ENCODE data around the gene KSR2. TPM values are rescaled to one million over a fixed set of nuclear protein-coding genes. Genes with fewer than 3 reads are reported as not detected.

Gene KSR2
- total RNA-seq, 1 donor from 2014 or later = 1.4 TPM

DNA sequence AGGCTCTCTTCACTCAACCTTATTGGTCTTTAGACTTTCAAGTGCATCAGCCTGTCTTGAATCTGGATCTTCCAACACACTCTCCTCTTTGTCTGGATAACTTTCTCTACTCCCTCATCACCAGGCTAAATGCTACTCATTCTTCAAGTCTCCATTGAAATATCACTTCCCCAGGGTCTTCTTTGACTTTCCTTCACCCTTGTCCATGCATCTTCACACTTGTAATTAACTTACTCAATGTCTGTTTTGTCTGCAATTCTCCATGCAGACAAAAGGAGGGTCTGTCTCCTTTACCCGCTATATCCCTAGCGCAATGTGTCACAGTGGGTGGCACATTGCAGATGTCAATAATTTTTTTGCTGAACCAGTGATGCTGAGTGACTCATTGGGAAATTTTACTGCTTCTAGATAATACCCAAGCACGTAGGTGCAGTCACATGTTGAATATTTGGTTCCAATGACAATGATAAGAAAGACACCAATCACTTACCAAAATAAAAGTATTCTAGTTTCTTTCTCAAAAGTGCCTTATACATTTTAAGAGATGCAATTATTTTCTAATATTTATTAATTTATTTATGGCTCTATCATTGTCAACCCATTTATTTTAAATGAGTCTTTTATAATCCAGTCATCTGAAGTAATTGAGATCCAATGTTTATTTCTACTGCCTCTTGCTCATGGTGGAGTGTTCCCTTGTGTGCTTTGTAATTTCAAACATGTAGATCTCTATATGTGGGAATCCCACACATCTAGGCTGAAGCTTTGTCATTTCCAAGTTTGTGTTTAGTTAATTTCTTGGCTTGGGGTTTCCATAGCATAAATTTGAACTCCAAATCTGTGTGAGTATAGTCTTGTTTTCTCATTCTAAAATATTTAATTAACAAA, 26.0 kb upstream of the KSR2 start:
- Histone ChIP-seq H3K36me3 (no peaks in the 10 kb centered on the region), H3K27me3 (no peaks in the 10 kb centered on the region), H3K4me1 (no peaks in the 10 kb centered on the region), H3K9me3 (no peaks in the 10 kb centered on the region), H3K27ac (no peak overlapping the region), H3K4me3 (no peak overlapping the region)
- ATAC-seq (no peak), DNase-seq (no peak)
- intact Hi-C loops (cut with DNase I) = no loop called here
- TF ChIP-seq, protein P1, sequence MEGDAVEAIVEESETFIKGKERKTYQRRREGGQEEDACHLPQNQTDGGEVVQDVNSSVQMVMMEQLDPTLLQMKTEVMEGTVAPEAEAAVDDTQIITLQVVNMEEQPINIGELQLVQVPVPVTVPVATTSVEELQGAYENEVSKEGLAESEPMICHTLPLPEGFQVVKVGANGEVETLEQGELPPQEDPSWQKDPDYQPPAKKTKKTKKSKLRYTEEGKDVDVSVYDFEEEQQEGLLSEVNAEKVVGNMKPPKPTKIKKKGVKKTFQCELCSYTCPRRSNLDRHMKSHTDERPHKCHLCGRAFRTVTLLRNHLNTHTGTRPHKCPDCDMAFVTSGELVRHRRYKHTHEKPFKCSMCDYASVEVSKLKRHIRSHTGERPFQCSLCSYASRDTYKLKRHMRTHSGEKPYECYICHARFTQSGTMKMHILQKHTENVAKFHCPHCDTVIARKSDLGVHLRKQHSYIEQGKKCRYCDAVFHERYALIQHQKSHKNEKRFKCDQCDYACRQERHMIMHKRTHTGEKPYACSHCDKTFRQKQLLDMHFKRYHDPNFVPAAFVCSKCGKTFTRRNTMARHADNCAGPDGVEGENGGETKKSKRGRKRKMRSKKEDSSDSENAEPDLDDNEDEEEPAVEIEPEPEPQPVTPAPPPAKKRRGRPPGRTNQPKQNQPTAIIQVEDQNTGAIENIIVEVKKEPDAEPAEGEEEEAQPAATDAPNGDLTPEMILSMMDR (IDR thresholded peaks at IDR 0.05) = no peak

DNA sequence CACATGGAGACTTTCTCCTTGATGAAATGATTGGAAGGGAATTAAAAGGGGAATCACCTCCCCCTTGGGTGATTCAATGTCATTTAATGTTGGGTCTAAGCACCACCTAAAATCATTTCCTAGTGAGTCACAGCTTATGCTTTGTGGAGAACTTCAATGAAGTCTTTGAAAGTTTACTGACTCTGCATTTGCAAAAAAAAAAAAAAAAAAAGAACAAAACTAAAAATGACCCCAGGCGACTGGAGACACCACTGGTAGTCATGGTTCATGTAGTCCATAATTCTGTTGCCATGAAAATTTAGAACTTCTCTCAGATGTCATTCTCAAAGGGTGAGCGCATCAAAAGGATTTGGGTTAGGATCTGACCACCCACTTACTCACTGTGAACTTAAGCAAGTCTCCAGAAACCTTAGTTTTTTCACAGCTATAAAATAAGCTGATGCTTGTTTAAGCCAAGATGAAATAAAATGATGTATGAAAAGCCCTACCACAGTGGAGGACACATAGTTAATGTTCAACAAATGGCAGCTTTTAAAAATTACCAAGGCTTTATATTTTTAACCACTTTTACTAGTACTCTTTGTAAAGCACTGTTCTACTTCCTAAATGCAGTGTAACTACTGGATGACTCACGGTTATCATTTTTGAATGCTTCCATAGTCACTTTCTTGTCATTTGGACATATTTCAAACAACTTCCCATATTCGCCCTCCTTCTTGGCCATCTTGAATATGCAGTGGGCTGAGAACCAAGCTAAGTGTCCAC, 18.1 kb upstream of the KSR2 start:
- intact Hi-C loops (cut with DNase I) = no loop called here
- no peak for ATAC-seq
- H3K4me1 ChIP-seq = no peaks in the 10 kb centered on the region

GRCh38 chr12:117985182-117985581, 16.4 kb upstream of the KSR2 start:
- Histone ChIP-seq H3K36me3 (no peaks in the 10 kb centered on the region), H3K9me3 (no peaks in the 10 kb centered on the region), H3K4me3 (no peak overlapping the region), H3K4me1 (no peaks in the 10 kb centered on the region), H3K27me3 (no peaks in the 10 kb centered on the region), H3K27ac (no peak overlapping the region)
- ATAC-seq (no peak), DNase-seq (no peak)
- TF ChIP-seq, protein P1 (IDR thresholded peaks at IDR 0.05) = no peak
- intact Hi-C loops (cut with DNase I) = no loop called here

More for the DNA sequence above, 18.1 kb upstream of the KSR2 start:
- H3K36me3 ChIP-seq = no peaks in the 10 kb centered on the region
- no peak overlapping the region for H3K27ac ChIP-seq
- H3K4me3 ChIP-seq = no peak overlapping the region
- no peak for DNase-seq
- H3K27me3 ChIP-seq = no peaks in the 10 kb centered on the region
- H3K9me3 ChIP-seq = no peaks in the 10 kb centered on the region
- TF ChIP-seq, protein P1 (IDR thresholded peaks at IDR 0.05) = no peak

DNA sequence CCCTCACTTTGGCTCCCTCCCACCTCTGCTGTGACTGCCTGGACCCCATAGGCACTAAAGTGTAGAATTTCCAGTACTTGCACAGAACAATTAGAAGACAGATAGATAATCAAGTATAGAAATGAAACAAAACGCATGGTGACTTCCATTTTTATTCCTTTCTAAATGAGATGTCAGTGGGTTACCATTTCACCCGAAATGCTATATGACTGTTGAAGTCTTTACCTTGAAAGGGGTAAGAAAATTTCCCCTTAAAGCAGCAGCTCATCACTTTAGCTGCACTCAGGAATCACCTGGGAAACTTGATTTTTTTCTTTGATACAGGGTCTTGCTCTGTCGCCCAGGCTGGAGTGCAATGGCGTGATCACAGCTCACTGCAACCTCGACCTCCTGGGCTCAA, 12.5 kb upstream of the KSR2 start:
- no peaks in the 10 kb centered on the region for H3K36me3 ChIP-seq
- H3K4me3 ChIP-seq = no peak overlapping the region
- no peaks in the 10 kb centered on the region for H3K4me1 ChIP-seq
- TF ChIP-seq, protein P1 (IDR thresholded peaks at IDR 0.05) = no peak
- DNase-seq (no peak), ATAC-seq (no peak)
- H3K27ac ChIP-seq = no peak overlapping the region
- intact Hi-C loops (cut with DNase I) = no loop called here
- H3K27me3 ChIP-seq = no peaks in the 10 kb centered on the region
- H3K9me3 ChIP-seq = no peaks in the 10 kb centered on the region

DNA sequence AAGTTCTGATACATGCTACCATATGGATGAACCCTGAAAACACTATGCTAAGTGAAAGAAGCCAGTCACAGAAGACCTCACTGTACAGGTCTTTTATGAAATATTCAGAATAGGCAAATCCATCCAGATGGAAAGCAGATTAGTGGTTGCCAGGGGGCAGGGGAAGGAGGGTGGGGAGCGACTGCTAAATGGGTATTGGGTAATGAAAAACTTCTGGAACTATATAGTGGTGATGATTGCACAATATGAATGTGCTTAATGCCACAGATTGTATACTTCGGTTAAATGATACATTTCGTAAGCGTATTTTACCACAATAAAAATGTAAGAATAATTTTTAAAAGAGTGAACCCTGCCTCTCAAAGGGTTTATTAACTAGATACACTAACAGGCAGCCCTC, 11.8 kb upstream of the KSR2 start:
- DNase-seq (no peak), ATAC-seq (no peak)
- intact Hi-C loops (cut with DNase I) = no loop called here
- H3K9me3 ChIP-seq = no peaks in the 10 kb centered on the region
- H3K36me3 ChIP-seq = no peaks in the 10 kb centered on the region
- H3K27me3 ChIP-seq = no peaks in the 10 kb centered on the region
- TF ChIP-seq, protein P1 (IDR thresholded peaks at IDR 0.05) = no peak
- no peaks in the 10 kb centered on the region for H3K4me1 ChIP-seq
- H3K27ac ChIP-seq = no peak overlapping the region
- H3K4me3 ChIP-seq = no peak overlapping the region

Measured in upper lobe of right lung (tissue), 1 donor.